Prostate gland (tissue), 2 donors: ENCODE measurements around the gene INSYN2B. TPM values are rescaled to one million over a fixed set of nuclear protein-coding genes. Genes with fewer than 3 reads are reported as not detected.
"Not testable (repeated sequence)": the region's sequence is repeated elsewhere in the genome, so short reads cannot be mapped to it uniquely, and the experiment has no call there.

Experiments
- DNase-seq: peaks from one replicate; pipeline ENCODE4 v3.0.0-alpha.2; 2019; ENCODE audit warnings: low spot score
- H3K27ac ChIP-seq, 2 donors: fragments of 200-600 bp; sonication (generic); 2 replicates each; pipeline ENCODE4 v1.5.1; 2017 to 2019
- H3K27me3 ChIP-seq: fragments of 200-600 bp; sonication (generic); replicated peaks from 2 replicates; pipeline ENCODE4 v1.5.1; 2019; ENCODE audit not compliant: insufficient read depth
- H3K36me3 ChIP-seq, 2 donors: fragments of 200-600 bp; sonication (generic); 1 replicate in 1 of 2; 2 replicates in 1 of 2; pipeline versions ENCODE4 v1.5.1 to v1.8.1; 2017 to 2019
- H3K4me1 ChIP-seq: fragments of 200-600 bp; sonication (generic); replicated peaks from 2 replicates; pipeline ENCODE4 v1.5.1; 2019
- H3K4me3 ChIP-seq, 2 donors: fragments of 200-600 bp; sonication (generic); 2 replicates each; pipeline ENCODE4 v1.5.1; 2017 to 2019
- H3K9me3 ChIP-seq: fragments of 200-600 bp; sonication (generic); 2 replicates; pipeline ENCODE4 v1.5.1; 2017
- POLR2A ChIP-seq: fragments of 450-650 bp; IDR thresholded peaks from one replicate; pipeline ENCODE4 v1.6.1; 2016; ENCODE audit warnings: antibody characterized with exemption, mild to moderate bottlenecking
- POLR2AphosphoS5 ChIP-seq: sonication (generic); formaldehyde crosslinking; IDR thresholded peaks from one replicate; pipeline ENCODE4 v1.6.1; 2017; ENCODE audit warnings: antibody characterized with exemption
- WGBS: methylation state at CpG from one replicate; pipeline ENCODE4 v1.1.5; 2018; 5-methylcytosine and 5-hydroxymethylcytosine counted together
- intact Hi-C: fragments of 100-400 bp; cut with DNase I; formaldehyde crosslinking; loops from one replicate; pipeline ENCODE4 v1.14.2; 2022
- total RNA-seq, 2 donors: library from RNA; depleted of rRNA; stranded (reverse); fragments of >200 nt; gene quantifications; one replicate each; pipeline ENCODE4 v1.1.0, GENCODE V29; 2016
- TF ChIP-seq, protein P1 (sequence below), 4 experiments: fragments of 200-600 bp in 2 of 4; fragments of 450-650 bp in 2 of 4; sonication (generic) in 2 of 4; IDR thresholded peaks; 1 replicate in 3 of 4; 2 replicates in 1 of 4; pipeline ENCODE4 v1.5.1; 2016 to 2019; ENCODE audit warnings: antibody characterized with exemption in 4 of 4, mild to moderate bottlenecking in 2 of 4, moderate library complexity in 2 of 4

The INSYN2B gene
- total RNA-seq, 2 donors from 2014 or later, result 0.17 to 8.4 TPM

DNA sequence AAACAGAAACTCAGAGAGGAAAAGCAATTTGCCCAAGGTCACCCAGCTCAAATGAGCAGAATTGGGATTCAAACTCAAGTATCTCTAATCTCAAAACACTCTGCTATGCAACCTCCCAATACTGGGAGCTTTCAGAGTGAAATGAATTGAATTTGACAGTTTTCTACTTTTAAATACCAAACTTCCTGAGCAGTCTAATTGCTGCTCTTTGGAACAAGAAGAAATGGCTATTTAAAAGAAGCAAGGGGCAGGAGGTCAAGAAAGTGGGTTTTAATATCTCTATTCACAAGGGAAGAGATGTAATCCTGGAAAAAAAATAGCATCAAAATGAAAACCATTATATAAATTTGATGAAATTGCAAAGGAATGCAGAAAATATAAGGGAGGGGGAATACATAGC, 142.6 kb downstream of the INSYN2B start:
- no peak for TF ChIP-seq POLR2AphosphoS5
- TF ChIP-seq, protein P1, sequence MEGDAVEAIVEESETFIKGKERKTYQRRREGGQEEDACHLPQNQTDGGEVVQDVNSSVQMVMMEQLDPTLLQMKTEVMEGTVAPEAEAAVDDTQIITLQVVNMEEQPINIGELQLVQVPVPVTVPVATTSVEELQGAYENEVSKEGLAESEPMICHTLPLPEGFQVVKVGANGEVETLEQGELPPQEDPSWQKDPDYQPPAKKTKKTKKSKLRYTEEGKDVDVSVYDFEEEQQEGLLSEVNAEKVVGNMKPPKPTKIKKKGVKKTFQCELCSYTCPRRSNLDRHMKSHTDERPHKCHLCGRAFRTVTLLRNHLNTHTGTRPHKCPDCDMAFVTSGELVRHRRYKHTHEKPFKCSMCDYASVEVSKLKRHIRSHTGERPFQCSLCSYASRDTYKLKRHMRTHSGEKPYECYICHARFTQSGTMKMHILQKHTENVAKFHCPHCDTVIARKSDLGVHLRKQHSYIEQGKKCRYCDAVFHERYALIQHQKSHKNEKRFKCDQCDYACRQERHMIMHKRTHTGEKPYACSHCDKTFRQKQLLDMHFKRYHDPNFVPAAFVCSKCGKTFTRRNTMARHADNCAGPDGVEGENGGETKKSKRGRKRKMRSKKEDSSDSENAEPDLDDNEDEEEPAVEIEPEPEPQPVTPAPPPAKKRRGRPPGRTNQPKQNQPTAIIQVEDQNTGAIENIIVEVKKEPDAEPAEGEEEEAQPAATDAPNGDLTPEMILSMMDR (IDR thresholded peaks at IDR 0.05), result no peak
- no peak for TF ChIP-seq POLR2A
- no peaks in the 10 kb centered on the region for H3K9me3 ChIP-seq
- intact Hi-C loops, result no loop called here

DNA sequence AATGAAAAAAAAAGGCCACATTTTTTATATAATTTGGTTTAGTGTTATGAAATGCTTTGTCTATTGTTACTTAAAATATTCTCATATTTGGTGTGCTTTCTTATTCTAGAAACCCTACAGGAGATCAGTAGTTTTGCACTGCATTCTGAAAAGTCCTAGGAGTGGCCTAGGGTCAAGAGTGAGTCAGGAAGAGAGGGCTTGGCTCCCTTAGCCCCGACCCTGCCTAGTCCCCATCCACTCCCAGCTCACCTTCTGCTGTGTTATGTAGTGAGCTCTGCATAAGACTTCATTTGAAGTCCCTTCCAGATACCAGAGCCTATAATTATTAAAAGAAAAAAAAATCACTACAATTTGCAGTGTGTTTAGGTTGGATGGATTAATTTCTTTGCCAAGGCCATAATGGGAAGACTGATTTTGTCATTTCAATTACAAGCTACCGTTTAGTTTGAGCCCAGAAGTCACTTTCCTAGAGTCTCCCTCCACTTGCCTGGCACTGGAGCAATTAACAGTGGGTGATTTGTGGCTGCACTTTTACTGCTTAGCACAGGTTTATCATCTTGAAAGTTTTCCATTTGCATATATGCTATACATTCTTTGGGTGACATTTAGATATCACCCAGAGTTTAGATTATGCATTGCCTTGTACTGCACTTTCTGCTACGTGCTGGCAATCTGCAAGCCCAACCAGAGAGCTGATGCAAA, 143.3 kb downstream of the INSYN2B start:
- Histone ChIP-seq H3K27me3 (no peaks in the 10 kb centered on the region), H3K4me1 (no peaks in the 10 kb centered on the region), H3K9me3 (no peaks in the 10 kb centered on the region), H3K4me3 (no peak overlapping the region), H3K27ac (no peak overlapping the region), H3K36me3 (no peaks in the 10 kb centered on the region)
- intact Hi-C loops, result no loop called here
- DNase-seq, result no peak
- WGBS, result 68% methylated on average over 3 of the region's 3 CpGs
- no peak for TF ChIP-seq POLR2AphosphoS5
- TF ChIP-seq, protein P1 (IDR thresholded peaks at IDR 0.05), result no peak
- no peak for TF ChIP-seq POLR2A

More for the DNA sequence above, 142.6 kb downstream of the INSYN2B start:
- no peak overlapping the region for H3K27ac ChIP-seq
- H3K4me3 ChIP-seq, result no peak overlapping the region
- no peaks in the 10 kb centered on the region for H3K27me3 ChIP-seq
- no peak for DNase-seq
- no peaks in the 10 kb centered on the region for H3K4me1 ChIP-seq
- H3K36me3 ChIP-seq, result no peaks in the 10 kb centered on the region

DNA sequence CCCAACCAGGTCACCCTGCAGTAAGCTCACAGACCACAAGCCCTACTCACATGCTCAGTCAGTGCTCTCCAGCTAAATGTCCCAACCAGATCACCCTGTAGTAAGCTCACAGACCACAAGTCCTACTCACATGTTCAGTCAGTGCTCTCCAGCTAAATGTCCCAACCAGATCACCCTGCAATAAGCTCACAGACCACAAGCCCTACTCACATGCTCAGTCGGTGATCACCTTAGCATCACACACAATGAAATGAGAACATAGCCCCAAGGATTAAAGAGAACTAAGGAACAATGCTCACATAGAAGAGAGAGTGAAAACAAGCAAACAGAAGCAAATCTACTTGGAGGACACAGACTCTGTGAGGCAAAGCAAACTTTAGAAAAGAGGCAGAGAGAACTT, 145.8 kb downstream of the INSYN2B start:
- H3K9me3 ChIP-seq, H3K4me1 ChIP-seq, H3K4me3 ChIP-seq, H3K27me3 ChIP-seq, intact Hi-C loops, H3K27ac ChIP-seq, H3K36me3 ChIP-seq, DNase-seq: not testable (repeated sequence)
- 69% methylated on average over 1 of the region's 1 CpG for WGBS

DNA sequence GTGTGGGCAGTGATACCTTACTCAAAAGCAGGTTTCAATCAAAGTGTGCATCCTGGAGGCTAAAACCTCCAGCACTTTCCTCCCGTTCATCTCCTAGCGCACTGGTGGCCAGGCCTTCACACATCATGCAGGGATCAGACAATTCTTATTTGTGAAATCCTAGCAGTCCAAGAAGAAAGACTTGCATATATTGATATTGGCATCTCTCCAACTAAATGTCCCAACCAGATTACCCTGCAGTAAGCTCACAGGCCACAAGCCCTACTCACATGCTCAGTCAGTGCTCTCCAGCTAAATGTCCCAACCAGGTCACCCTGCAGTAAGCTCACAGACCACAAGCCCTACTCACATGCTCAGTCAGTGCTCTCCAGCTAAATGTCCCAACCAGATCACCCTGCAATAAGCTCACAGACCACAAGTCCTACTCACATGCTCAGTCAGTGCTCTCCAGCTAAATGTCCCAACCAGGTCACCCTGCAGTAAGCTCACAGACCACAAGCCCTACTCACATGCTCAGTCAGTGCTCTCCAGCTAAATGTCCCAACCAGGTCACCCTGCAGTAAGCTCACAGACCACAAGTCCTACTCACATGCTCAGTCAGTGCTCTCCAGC, 146.5 kb downstream of the INSYN2B start:
- H3K27ac ChIP-seq, intact Hi-C loops: not testable (repeated sequence)

DNA sequence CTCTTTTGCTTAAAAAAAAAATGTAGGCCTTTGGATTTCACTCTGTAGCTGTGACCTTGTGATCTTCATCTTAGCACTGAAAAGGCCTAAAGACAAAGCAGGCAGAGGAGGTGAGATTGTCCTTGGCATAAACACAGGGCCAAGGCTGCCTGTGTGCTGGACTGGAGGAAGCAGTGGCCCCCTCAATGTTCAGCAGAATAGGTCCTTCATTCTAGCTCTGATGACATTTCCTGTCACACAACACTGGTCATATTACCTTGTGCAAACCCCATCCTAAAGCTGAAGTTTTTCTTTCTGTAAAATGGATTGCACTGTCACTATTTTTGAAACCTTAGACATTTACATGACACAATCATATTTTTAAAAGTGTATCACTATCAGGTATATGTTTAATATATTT, 147.4 kb downstream of the INSYN2B start:
- Histone ChIP-seq H3K36me3 (no peaks in the 10 kb centered on the region), H3K9me3 (no peaks in the 10 kb centered on the region), H3K27ac (no peak overlapping the region), H3K4me3 (no peak overlapping the region), H3K4me1 (no peaks in the 10 kb centered on the region), H3K27me3 (no peaks in the 10 kb centered on the region)
- intact Hi-C loops, result no loop called here
- no peak for DNase-seq
- TF ChIP-seq POLR2AphosphoS5, result no peak
- no peak for TF ChIP-seq POLR2A
- TF ChIP-seq, protein P1 (IDR thresholded peaks at IDR 0.05), result no peak

More for the DNA sequence above, 146.5 kb downstream of the INSYN2B start:
- H3K4me1 ChIP-seq, H3K9me3 ChIP-seq, DNase-seq, H3K4me3 ChIP-seq, H3K27me3 ChIP-seq, H3K36me3 ChIP-seq: not testable (repeated sequence)
- 83% methylated on average over 2 of the region's 2 CpGs for WGBS

DNA sequence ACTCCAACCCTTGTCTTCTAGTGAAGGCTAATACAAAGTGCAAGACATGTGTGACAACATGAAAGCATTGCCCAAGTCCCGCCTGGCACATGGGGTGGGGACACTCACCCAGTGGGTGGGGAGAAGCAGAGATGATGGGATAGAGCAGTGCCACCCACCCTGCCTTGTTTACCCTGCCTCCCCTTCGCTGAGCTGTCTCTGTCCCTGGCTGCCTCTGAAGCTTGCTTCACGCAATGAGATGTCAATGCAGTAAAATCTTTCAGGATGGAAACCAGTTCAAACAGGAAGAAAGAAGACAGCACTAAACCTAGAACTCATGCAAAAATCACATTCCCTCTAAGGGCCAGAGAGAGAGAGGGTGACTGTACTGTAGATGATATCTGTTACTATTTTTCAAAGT, 148.0 kb downstream of the INSYN2B start:
- Histone ChIP-seq H3K9me3 (no peaks in the 10 kb centered on the region), H3K36me3 (no peaks in the 10 kb centered on the region), H3K27ac (no peak overlapping the region), H3K27me3 (no peaks in the 10 kb centered on the region), H3K4me1 (no peaks in the 10 kb centered on the region), H3K4me3 (no peak overlapping the region)
- intact Hi-C loops, result no loop called here
- TF ChIP-seq POLR2AphosphoS5, result no peak
- TF ChIP-seq, protein P1 (IDR thresholded peaks at IDR 0.05), result no peak
- TF ChIP-seq POLR2A, result no peak
- 73% methylated on average over 3 of the region's 3 CpGs for WGBS
- DNase-seq, result no peak
